Activated T-helper 9 cell treated with anti-CD3 and anti-CD28 coated beads, Interleukin-2, amount 50 U/mL, for 16 hours (primary cell): ENCODE results near the gene TMEM201.

Experiments
- DNase-seq: peaks from one replicate; pipeline ENCODE4 v3.0.0-alpha.2; 2020; ENCODE audit warnings: low read depth

TMEM201 gene

DNA sequence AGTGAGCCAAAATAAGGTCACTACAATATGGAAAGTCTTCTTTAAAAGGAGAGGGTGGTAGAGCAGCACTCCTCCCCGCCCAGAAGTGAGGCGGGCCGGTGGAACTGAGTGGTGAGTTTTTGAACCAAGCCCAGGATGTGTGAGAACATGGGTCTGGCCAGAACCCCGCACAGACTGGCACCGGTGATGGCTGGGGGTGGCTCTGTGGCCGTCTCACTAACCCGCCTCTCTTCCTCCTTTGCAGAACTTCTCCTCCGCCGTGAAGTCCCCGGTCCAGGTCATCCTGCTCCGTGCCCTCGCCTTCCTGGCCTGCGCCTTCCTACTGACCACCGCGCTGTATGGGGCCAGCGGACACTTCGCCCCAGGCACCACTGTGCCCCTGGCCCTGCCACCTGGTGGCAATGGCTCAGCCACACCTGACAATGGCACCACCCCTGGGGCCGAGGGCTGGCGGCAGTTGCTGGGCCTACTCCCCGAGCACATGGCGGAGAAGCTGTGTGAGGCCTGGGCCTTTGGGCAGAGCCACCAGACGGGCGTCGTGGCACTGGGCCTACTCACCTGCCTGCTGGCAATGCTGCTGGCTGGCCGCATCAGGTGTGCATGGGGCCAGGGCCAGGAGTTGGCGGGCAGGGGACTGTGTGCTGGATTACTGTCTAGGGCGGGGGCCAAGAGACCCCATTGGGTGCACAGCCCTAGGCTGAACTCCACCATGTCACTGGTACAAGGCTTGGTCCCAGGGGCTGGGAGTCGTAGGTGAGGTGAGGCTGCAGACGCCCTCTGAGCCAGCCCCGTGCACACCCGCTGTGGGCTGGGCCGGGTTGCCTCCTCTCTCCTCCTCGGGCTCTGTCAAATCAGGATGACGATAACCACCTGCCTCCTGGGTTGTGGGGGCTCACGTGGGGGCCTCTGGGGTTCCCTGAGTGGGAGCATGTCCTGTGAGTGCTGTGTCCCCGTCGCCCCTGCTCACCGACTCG is 12.4 kb downstream of the TMEM201 start:
- DNase-seq, result no peak

GRCh38 chr1:9601942-9602793 is 13.5 kb downstream of the TMEM201 start:
- DNase-seq, result no peak

- no peak for DNase-seq
These were observed 14.1 kb downstream of the TMEM201 start for GRCh38 chr1:9602794-9603167.

- no peak for DNase-seq
These were observed 14.6 kb downstream of the TMEM201 start for GRCh38 chr1:9603307-9603706.

- DNase-seq, result no peak
These were observed 15.3 kb downstream of the TMEM201 start for GRCh38 chr1:9603766-9604753.

DNA sequence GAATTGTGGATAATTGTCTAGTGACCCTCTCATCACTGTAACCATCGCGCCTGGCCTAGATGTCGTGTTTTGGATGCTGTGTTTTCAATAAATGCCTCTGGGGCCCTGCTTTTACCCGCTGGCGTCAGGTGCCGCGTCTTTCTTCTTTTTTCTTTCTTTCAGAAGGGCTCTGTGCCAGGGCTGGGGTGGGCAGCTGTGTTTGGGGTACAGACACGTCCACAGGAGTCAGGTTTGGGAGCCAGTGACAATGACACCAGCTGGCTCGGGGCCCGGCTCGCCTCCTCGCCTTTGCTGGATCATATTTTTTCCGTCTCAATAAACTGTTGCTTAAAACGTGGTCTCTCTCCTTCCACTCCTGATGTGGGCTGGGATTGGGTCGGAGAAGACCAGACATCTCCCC is 16.1 kb downstream of the TMEM201 start:
- DNase-seq, result no peak

DNA sequence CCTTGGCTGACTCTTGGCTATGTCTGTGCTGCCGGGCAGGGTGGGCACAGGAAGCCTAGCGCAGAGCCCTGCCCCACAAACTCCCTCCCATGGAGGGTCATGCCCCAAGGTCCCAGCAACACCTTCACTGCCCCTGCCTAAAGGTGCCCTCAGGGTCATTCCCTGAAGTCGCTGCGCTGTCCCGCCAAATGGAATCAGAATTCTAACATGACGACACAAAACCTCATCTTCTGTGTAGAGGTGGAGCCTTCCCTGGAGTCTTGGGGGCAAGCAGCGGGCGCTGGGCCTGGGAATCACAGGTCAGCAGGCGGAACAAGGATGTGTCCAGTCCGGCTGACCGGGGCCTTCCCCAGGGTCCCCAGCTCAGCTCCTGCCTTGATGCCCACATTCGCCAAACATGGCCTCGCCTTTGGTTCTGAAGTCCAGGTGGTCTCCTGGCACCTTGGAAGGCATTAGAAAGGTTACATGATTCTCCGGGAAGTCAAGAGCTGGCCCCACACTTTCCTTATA is 17.3 kb downstream of the TMEM201 start:
- DNase-seq, result no peak

GRCh38 chr1:9606458-9606857 is 17.7 kb downstream of the TMEM201 start:
- DNase-seq, result no peak

DNA sequence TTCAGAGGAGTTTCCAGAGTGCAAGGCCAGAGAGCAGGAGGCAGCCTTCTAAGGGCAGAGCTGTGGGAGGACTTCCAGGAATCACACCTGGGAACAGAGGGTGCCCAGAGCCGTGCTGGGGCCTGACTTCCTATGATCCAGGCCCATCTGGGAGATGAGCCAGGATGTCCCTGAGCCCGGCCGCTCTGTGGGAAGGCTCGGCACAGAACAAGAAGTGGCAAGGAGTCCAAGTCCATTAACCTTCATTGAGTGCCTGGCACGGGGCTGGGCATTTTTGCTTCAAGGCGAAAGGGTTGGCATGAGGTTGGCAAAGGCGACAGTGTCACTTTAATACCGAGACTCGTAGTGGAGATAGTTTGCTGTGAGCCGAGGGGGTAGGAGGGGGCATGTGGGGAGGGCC is 18.2 kb downstream of the TMEM201 start:
- DNase-seq, result no peak

GRCh38 chr1:9607352-9607751 is 18.6 kb downstream of the TMEM201 start:
- DNase-seq, result no peak

- no peak for DNase-seq
These were observed 21.3 kb downstream of the TMEM201 start for GRCh38 chr1:9609998-9610397.

- no peak for DNase-seq
These were observed 21.8 kb downstream of the TMEM201 start for GRCh38 chr1:9610548-9610947.

DNA sequence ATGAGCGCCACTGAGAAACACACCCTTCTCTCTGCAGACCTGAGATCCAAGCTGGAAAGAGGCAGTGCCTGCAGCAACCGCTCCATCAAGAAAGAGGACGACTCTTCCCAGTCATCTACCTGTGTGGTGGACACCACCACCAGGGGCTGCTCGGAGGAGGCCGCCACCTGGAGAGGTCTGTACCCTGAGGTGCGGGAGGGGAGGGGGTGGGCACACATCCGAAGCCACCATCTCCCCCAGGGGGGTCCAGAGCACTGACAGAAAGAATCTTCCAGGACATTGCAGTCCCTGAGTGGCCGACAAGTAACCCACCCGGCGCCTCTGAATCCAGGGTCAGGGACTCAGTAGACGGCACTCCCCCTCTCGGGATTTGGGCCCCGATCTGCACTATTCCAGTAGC is 23.0 kb downstream of the TMEM201 start:
- DNase-seq, result no peak

DNA sequence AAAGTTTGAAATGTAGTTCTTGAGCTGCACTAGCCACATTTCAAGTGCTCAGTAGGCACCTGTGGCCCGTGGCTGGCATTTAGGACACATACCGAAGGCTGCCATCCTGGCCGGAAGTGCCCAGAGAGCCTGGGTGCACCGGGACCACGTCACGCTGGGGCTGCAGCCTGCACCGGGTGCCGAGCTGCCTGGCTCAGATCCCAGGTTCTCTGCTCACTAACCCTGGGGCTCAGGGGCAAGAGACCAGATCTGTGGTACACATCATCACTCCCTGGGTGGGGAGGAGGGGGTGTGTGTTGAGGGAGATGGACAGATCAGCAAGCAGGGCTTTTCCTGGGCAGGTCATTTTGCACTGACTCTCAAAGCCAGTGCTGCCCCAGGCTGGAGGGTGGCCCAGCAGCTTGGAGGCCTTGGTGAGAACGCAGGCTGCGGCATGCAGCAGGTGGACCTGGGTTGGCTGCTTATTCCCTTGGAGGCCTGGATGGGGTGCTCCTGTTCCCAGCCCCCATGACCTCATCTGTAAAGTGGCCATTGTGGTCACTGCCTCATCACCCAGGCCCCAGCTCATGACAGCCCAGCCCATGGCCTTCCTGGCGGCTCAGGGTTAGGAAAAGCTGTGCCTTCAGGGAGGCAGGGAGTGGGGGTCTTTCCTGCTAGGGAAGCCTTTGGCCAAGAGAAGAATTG is 23.6 kb downstream of the TMEM201 start:
- no peak for DNase-seq

- DNase-seq, result no peak
These were observed 24.3 kb downstream of the TMEM201 start for GRCh38 chr1:9612871-9613624.

DNA sequence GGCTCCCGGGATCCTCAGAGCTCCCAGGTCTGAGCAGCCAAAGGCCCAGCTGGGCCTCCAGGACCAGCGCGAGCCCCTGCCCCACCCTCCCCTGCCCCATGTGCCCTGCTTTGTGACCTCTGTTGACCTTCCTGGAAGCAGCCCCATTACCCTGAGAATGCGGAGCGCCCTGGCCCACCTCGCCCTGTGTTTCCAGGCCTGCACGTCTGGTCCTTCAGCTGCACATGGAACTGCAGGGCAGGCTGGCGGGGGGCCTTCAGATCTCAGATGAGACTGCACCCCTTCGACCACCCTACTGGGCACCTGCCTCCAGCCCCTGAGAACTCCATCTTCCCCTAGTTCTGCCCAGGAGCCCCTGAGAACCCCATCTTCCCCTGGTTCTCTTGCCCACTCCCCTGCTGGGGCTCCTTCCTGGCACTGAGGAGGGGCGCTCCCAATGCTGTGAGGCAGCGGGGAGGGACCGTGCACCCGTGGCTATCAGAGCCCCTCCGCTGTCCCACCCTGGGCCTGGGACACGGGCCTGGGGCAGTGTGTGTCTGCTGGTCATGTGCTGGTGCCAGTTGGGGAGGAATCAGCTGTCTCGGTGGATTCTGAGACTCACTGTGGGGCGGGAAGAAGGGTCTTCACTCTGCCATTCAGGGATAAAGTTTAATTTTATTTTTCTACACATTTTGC is 25.1 kb downstream of the TMEM201 start:
- no peak for DNase-seq

DNA sequence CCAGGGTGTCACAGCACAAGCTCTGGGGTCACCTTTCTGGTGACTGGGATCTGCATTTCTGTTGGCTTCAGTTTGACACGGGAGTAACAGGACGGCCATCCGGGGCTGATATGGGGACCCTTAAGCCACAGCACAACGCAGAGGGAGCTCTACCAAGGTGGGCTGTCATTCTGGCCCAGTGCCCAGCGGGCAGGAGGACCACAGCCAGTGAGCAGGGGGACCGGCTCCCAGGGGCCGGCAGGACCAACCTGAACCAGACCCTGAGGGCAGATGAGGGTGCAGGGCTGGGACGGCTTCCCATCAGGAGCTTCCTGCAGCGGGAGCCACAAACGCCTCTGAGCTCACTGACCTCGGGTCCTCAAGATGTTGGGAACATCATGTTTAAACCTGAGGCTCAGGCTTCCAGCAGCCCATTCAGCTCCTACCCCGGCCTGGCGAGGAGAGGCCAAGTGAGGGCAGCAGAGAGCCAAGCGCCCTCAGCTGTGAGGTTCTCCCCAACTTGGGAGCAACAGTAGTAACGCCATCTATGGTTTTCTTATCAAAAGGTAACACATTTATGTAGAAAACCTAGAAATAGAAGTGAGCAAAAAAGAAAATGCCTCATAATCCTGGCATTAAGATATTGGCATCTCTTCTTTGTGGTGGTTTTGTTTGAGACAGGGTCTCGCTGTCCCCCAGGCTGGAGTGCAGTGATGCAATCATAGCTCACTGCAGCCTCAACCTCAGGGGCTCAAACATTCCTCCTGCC is 26.8 kb downstream of the TMEM201 start:
- DNase-seq, result peak; percentile 26

DNA sequence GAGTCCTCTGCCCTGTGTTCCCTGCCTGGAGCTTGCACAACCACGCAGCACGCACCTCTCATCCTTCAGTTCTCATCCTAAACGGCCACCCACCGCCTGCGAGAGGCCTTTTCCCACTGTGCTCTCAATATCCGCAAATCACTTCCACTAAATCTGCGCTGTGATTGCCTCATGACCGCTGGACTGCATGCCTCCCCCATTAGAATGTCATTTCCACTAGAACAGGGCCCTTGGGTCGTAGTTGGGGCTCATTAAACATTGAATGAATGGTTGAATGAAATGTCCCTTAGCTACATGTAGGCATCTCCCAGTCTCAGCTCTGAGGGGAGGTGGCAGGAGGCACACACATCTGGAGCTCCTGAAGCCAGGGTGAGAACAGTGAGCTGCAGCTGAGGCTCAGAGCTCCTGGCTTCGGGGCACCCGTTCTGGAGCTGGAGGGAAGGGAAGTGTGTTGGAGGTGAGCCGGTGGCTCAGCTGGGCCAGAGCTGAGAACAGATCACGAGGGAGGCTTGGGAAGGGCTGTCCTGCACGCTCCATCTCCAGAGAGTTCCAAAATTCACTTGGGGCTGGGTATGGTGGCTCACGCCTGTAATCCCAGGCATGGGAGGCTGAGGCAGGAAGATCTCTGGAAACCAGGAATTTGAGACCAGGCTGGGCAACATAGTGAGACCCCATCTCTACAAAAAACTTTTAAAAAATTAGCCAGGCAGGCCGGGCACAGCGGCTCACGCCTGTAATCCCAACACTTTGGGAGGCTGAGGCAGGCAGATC is 30.4 kb downstream of the TMEM201 start:
- no peak for DNase-seq
